H1 (cell line): Measurements from ENCODE around the gene YBX1. TPM values are rescaled to one million over a fixed set of nuclear protein-coding genes. Genes with fewer than 3 reads are reported as not detected.

Source experiments
- ASH2L ChIP-seq: fragments of 200-600, 300-600 bp; sonication (generic); IDR thresholded peaks from one replicate; pipeline ENCODE4 v1.7.1; 2017; ENCODE audit warnings: low read length
- MAFK ChIP-seq: IDR thresholded peaks from 2 replicates; pipeline ENCODE4 v1.6.1; 2012; ENCODE audit warnings: low read depth, mild to moderate bottlenecking, improper control_type of control experiment, low read length
- PHF8 ChIP-seq: fragments of 200-600 bp; sonication (generic); conservative IDR thresholded peaks from 2 replicates; pipeline ENCODE4 v1.7.1; 2012; ENCODE audit warnings: low read depth, mild to moderate bottlenecking, inconsistent platforms, low read length, moderate library complexity
- POLR2AphosphoS5 ChIP-seq: IDR thresholded peaks from 2 replicates; pipeline ENCODE4 v1.6.1; 2011; ENCODE audit warnings: low read depth, low read length
- TAF1 ChIP-seq: IDR thresholded peaks from 2 replicates; pipeline ENCODE4 v1.6.1; 2011; ENCODE audit warnings: mild to moderate bottlenecking, low read depth, low read length
- polyA plus RNA-seq, 7 experiments: library from polyadenylated mRNA; depleted of rRNA in 3 of 7; stranded (reverse) in 5 of 7; unstranded in 2 of 7; fragments of >200 nt in 5 of 7; fragments of 200-250 nt in 2 of 7; gene quantifications; 1 replicate in 5 of 7; 2 replicates in 1 of 7; 4 replicates in 1 of 7; pipeline versions ENCODE4 v1.2.1 to v1.2.3, GENCODE V29; 2011 to 2013; ENCODE audit warnings: missing spikeins in 2 of 7, mixed read lengths in 2 of 7
- total RNA-seq: library from RNA; stranded (reverse); fragmentation: NEBNext Ultra II Directional; extraction: Animal tissue kit (Norgen Biotek cat#: 25700); gene quantifications from 2 replicates; pipeline ENCODE4 v1.2.1, GENCODE V29; 2021

The YBX1 gene
- total and polyA plus RNA-seq, 2 of the 8 experiments (the other 6 are each of a cell fraction or from before 2014, with no cell fraction given) = 438 to 1,219 TPM

DNA sequence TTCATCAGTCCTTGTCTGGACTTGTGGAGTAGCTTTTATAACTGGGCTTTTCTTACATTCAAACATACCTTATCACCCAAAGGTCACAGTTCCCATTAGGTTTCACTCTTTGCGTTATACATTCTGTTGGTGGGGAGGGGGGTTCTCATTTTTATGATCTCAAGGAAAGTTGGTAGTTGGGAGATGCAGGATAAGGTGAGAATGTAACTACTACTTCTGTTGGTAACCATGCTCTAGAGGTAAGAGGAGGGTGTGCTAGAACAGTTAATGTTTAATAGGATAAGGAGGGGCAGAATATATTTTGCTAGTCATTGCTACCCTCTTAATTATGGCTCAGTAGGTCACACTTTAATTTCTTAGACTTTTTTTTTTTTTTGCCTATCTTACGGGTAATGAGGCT is 10.7 kb downstream of the YBX1 start (continued):
- no peak for TF ChIP-seq POLR2AphosphoS5
- no peak for TF ChIP-seq PHF8
- no peak for TF ChIP-seq MAFK
- no peak for TF ChIP-seq TAF1
- TF ChIP-seq ASH2L = no peak
